ENCODE measurements around the gene RCC2. TPM values are rescaled to one million over a fixed set of nuclear protein-coding genes. Genes with fewer than 3 reads are reported as not detected.
A peak's percentile ranks its signal among the peaks of the same experiment; 100 is the strongest.
"Not testable (repeated sequence)": the region's sequence is repeated elsewhere in the genome, so short reads cannot be mapped to it uniquely, and the experiment has no call there.

RCC2 gene
- 180 TPM for total RNA-seq (ENCODE audit: unreplicated experiment)
- long read RNA-seq, partial matches to known transcripts = 1 of 9 reads
- long read RNA-seq, other reads (novel, unspliced or antisense) = 6 of 9 reads

DNA sequence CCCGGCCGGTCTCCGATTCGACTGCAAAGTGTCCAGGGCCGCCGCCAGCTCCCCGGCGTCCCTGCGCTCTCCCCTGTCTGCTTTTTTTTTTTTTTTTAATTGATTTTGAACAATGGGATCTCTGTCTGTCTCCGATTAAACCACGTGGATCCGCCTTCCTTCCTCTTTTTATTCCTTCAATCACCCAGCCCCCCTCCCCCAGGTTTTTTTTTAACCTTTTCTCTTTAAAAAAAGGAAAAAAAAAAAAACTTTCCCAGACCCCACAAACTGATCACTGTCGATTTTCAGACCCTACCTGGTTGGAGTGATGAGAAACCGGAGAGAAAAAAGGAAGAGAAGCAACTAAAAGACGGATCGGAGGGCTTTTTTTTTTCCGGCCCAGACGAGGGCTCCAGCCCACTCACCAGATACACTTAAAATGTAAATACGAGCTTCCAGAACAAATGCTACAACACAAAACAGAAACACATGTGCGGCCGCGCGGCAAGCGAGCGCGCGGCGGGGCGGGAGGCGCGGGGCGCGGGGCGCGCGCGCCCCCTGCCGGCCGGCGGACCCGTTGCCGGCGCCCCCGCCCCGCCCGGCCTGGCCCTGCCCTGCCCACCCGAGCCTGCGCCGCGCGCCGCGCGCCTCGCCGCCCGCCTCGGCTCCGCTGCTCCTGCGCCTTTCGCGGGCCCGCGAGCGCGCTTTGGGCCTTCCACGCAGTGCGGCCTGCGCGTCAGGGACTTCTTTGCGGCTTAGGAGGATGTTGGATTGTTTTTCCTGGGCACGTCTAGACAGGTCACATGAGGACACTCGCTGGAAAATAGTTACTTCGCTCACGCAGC is at the start of gene RCC2:
Gene RCC2, minus strand, starts transcription at position 428 of the 824 bp plus-strand sequence. CDS start 1,163 bp downstream, outside the sequence.
- H3K27ac Mint-ChIP-seq (ENCODE audit: unreplicated experiment) = peak within 1 kb of the TSS; percentile 93
- TF ChIP-seq CTCF (IDR thresholded peaks at IDR 0.05; ENCODE audit: unreplicated experiment) = no peak
- peak within 1 kb of the TSS; percentile 92 for H3K4me3 Mint-ChIP-seq (ENCODE audit: unreplicated experiment)
- peaks cover 14% of the 10 kb centered on the region for H3K27me3 Mint-ChIP-seq (ENCODE audit: unreplicated experiment)
- H3K9me3 Mint-ChIP-seq (ENCODE audit: unreplicated experiment) = no peaks in the 10 kb centered on the region
- peak; percentile 60 for DNase-seq (ENCODE audit: low spot score)
- H3K36me3 Mint-ChIP-seq (ENCODE audit: low read depth, unreplicated experiment) = no peaks in the 10 kb centered on the region
- peaks cover 38% of the 10 kb centered on the region for H3K4me1 Mint-ChIP-seq (ENCODE audit: unreplicated experiment)

GRCh38 chr1:17486242-17486641 is 46.8 kb upstream of the RCC2 start:
- Mint-ChIP-seq H3K27me3 (ENCODE audit: unreplicated experiment) (peaks cover 5% of the 10 kb centered on the region), H3K9me3 (ENCODE audit: unreplicated experiment) (no peaks in the 10 kb centered on the region), H3K4me3 (ENCODE audit: unreplicated experiment) (no peak overlapping the region), H3K4me1 (ENCODE audit: unreplicated experiment) (no peaks in the 10 kb centered on the region), H3K36me3 (ENCODE audit: low read depth, unreplicated experiment) (no peaks in the 10 kb centered on the region), H3K27ac (ENCODE audit: unreplicated experiment) (no peak overlapping the region)
- DNase-seq (ENCODE audit: low spot score) = no peak
- no peak for TF ChIP-seq CTCF (IDR thresholded peaks at IDR 0.05; ENCODE audit: unreplicated experiment)

GRCh38 chr1:17485281-17485680 is 45.8 kb upstream of the RCC2 start:
- H3K4me3 Mint-ChIP-seq (ENCODE audit: unreplicated experiment) = no peak overlapping the region
- H3K9me3 Mint-ChIP-seq (ENCODE audit: unreplicated experiment) = no peaks in the 10 kb centered on the region
- no peak overlapping the region for H3K27ac Mint-ChIP-seq (ENCODE audit: unreplicated experiment)
- peaks cover 4% of the 10 kb centered on the region for H3K27me3 Mint-ChIP-seq (ENCODE audit: unreplicated experiment)
- DNase-seq (ENCODE audit: low spot score) = peak; percentile 54
- no peaks in the 10 kb centered on the region for H3K36me3 Mint-ChIP-seq (ENCODE audit: low read depth, unreplicated experiment)
- H3K4me1 Mint-ChIP-seq (ENCODE audit: unreplicated experiment) = no peaks in the 10 kb centered on the region
- peak; percentile 57 for TF ChIP-seq CTCF (IDR thresholded peaks at IDR 0.05; ENCODE audit: unreplicated experiment)

DNA sequence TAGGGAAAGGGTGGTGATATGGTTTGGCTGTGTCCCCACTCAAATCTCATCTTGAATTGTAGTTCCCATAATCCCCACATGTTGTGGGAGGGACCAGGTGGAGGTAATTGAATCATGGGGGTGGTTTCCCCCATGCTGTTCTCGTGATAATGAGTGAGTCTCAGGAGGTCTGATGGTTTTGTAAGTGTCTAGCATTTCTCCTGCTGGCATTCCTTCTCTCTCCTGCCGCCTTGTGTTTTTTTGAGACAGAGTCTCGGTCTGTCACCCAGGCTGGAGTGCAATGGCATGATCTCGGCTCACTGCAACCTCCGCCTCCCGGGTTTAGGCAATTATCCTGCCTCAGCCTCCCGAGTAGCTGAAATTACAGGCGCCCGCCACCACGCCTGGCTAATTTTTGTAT is 42.5 kb upstream of the RCC2 start:
- H3K27me3 Mint-ChIP-seq (ENCODE audit: unreplicated experiment); H3K9me3 Mint-ChIP-seq (ENCODE audit: unreplicated experiment); H3K27ac Mint-ChIP-seq (ENCODE audit: unreplicated experiment); H3K4me1 Mint-ChIP-seq (ENCODE audit: unreplicated experiment); H3K4me3 Mint-ChIP-seq (ENCODE audit: unreplicated experiment); DNase-seq (ENCODE audit: low spot score); H3K36me3 Mint-ChIP-seq (ENCODE audit: low read depth, unreplicated experiment): not testable (repeated sequence)

GRCh38 chr1:17480846-17481245 is 41.4 kb upstream of the RCC2 start:
- Mint-ChIP-seq H3K4me1 (ENCODE audit: unreplicated experiment) (no peaks in the 10 kb centered on the region), H3K27me3 (ENCODE audit: unreplicated experiment) (peaks cover 4% of the 10 kb centered on the region), H3K9me3 (ENCODE audit: unreplicated experiment) (no peaks in the 10 kb centered on the region), H3K36me3 (ENCODE audit: low read depth, unreplicated experiment) (no peaks in the 10 kb centered on the region), H3K4me3 (ENCODE audit: unreplicated experiment) (no peak overlapping the region), H3K27ac (ENCODE audit: unreplicated experiment) (no peak overlapping the region)
- DNase-seq (ENCODE audit: low spot score) = no peak
- TF ChIP-seq CTCF (IDR thresholded peaks at IDR 0.05; ENCODE audit: unreplicated experiment) = no peak

Measured in endothelial cell (in vitro differentiated cells).